WTC11 (cell line): Measurements from ENCODE around the gene ACTN1. TPM values are rescaled to one million over a fixed set of nuclear protein-coding genes. Genes with fewer than 3 reads are reported as not detected.

Experiments used
- ATAC-seq: fragments of 200-7000 bp; cut with Tn5 transposase; 2 replicates; pipeline ENCODE4 v1.10.0; 2021; ENCODE audit warnings: mild to moderate bottlenecking, moderate library complexity
- CTCF ChIA-PET: fragments of 300-600 bp; sonication (Branson Sonifier 250); formaldehyde crosslinking; loops from one replicate; lab custom pipeline; 2021; ENCODE audit warnings: antibody characterized with exemption; lab: Charles Lee
- POLR2A ChIA-PET: fragments of 350-600 bp; sonication (Branson Sonifier 250); formaldehyde crosslinking; loops from one replicate; lab custom pipeline; 2021; ENCODE audit warnings: antibody characterized with exemption; lab: Charles Lee
- DNase-seq: peaks from one replicate; pipeline ENCODE4 v3.0.0; 2021; ENCODE audit warnings: low spot score
- H3K27ac Mint-ChIP-seq: 2 replicates; pipeline ENCODE4 v1.8.0; 2021; ENCODE audit warnings: mixed read lengths
- H3K27me3 Mint-ChIP-seq: 2 replicates; pipeline ENCODE4 v1.8.0; 2021; ENCODE audit warnings: low read depth, mild to moderate bottlenecking, moderate library complexity, mixed read lengths
- H3K36me3 Mint-ChIP-seq: 2 replicates; pipeline ENCODE4 v1.8.0; 2021; ENCODE audit warnings: mixed read lengths
- H3K4me1 Mint-ChIP-seq: 2 replicates; pipeline ENCODE4 v1.8.0; 2022; ENCODE audit warnings: mixed read lengths
- H3K4me3 Mint-ChIP-seq: 2 replicates; pipeline ENCODE4 v1.8.0; 2021; ENCODE audit warnings: mild to moderate bottlenecking, moderate library complexity, mixed read lengths
- H3K9me3 Mint-ChIP-seq: 2 replicates; pipeline ENCODE4 v1.8.0; 2021; ENCODE audit warnings: mixed read lengths
- CREB1 ChIP-seq: sonication (generic); formaldehyde crosslinking; IDR thresholded peaks from 2 replicates; pipeline ENCODE4 v1.8.0; 2023; ENCODE audit warnings: mild to moderate bottlenecking, missing genetic modification reagents
- ETV6 ChIP-seq: sonication (generic); formaldehyde crosslinking; IDR thresholded peaks from 2 replicates; pipeline ENCODE4 v1.8.1; 2022; ENCODE audit warnings: mild to moderate bottlenecking, missing genetic modification reagents
- KAT7 ChIP-seq: sonication (generic); formaldehyde crosslinking; IDR thresholded peaks from 2 replicates; pipeline ENCODE4 v1.8.1; 2023; ENCODE audit warnings: missing genetic modification reagents, mild to moderate bottlenecking, borderline replicate concordance
- MYBL2 ChIP-seq: sonication (generic); formaldehyde crosslinking; IDR thresholded peaks from 2 replicates; pipeline ENCODE4 v1.8.1; 2023; ENCODE audit warnings: mild to moderate bottlenecking, moderate library complexity, missing genetic modification reagents
- TCF7 ChIP-seq: sonication (generic); formaldehyde crosslinking; IDR thresholded peaks from 2 replicates; pipeline ENCODE4 v1.8.0; 2022; ENCODE audit warnings: mild to moderate bottlenecking, low read depth, missing genetic modification reagents, moderate library complexity
- ZNF138 ChIP-seq: sonication (generic); formaldehyde crosslinking; conservative IDR thresholded peaks from 2 replicates; pipeline ENCODE4 v1.8.1; 2022; ENCODE audit warnings: mild to moderate bottlenecking, moderate library complexity, missing genetic modification reagents
- ZNF232 ChIP-seq: sonication (generic); formaldehyde crosslinking; IDR thresholded peaks from 2 replicates; pipeline ENCODE4 v1.8.0; 2022; ENCODE audit warnings: mild to moderate bottlenecking, missing genetic modification reagents
- ZNF317 ChIP-seq: sonication (generic); formaldehyde crosslinking; IDR thresholded peaks from 2 replicates; pipeline ENCODE4 v1.8.1; 2023; ENCODE audit warnings: low read depth, mild to moderate bottlenecking, moderate library complexity, missing genetic modification reagents, borderline replicate concordance
- total RNA-seq: library from RNA; stranded (reverse); gene quantifications from 3 replicates; pipeline ENCODE4 v1.2.3, GENCODE V29; 2021
- TF ChIP-seq, protein P1 (sequence below): fragments of 250-450 bp; sonication (Bioruptor Pico); IDR thresholded peaks from 2 replicates; pipeline ENCODE4 v1.9.0; 2021; ENCODE audit warnings: moderate library complexity, mild to moderate bottlenecking, inconsistent platforms, borderline replicate concordance
- TF ChIP-seq, protein P2 (sequence below): sonication (generic); formaldehyde crosslinking; IDR thresholded peaks from 2 replicates; pipeline ENCODE4 v1.8.1; 2023; ENCODE audit warnings: mild to moderate bottlenecking, missing genetic modification reagents, moderate library complexity
- TF ChIP-seq, protein P3 (sequence below): sonication (generic); formaldehyde crosslinking; IDR thresholded peaks from 2 replicates; pipeline ENCODE4 v1.8.1; 2022; ENCODE audit warnings: missing genetic modification reagents, borderline replicate concordance
- TF ChIP-seq, protein P4 (sequence below): sonication (generic); formaldehyde crosslinking; IDR thresholded peaks from 2 replicates; pipeline ENCODE4 v1.8.0; 2022; ENCODE audit warnings: mild to moderate bottlenecking, missing genetic modification reagents
- TF ChIP-seq, protein P5 (sequence below): sonication (generic); formaldehyde crosslinking; IDR thresholded peaks from 2 replicates; pipeline ENCODE4 v1.8.1; 2022; ENCODE audit warnings: low read depth, mild to moderate bottlenecking, moderate library complexity, missing genetic modification reagents, borderline replicate concordance
- TF ChIP-seq, protein P6 (sequence below): sonication (generic); formaldehyde crosslinking; IDR thresholded peaks from 2 replicates; pipeline ENCODE4 v1.8.1; 2022; ENCODE audit warnings: low read depth, missing genetic modification reagents, borderline replicate concordance

Gene ACTN1
- total RNA-seq, 1 experiment from 2014 or later, result 196 TPM

DNA sequence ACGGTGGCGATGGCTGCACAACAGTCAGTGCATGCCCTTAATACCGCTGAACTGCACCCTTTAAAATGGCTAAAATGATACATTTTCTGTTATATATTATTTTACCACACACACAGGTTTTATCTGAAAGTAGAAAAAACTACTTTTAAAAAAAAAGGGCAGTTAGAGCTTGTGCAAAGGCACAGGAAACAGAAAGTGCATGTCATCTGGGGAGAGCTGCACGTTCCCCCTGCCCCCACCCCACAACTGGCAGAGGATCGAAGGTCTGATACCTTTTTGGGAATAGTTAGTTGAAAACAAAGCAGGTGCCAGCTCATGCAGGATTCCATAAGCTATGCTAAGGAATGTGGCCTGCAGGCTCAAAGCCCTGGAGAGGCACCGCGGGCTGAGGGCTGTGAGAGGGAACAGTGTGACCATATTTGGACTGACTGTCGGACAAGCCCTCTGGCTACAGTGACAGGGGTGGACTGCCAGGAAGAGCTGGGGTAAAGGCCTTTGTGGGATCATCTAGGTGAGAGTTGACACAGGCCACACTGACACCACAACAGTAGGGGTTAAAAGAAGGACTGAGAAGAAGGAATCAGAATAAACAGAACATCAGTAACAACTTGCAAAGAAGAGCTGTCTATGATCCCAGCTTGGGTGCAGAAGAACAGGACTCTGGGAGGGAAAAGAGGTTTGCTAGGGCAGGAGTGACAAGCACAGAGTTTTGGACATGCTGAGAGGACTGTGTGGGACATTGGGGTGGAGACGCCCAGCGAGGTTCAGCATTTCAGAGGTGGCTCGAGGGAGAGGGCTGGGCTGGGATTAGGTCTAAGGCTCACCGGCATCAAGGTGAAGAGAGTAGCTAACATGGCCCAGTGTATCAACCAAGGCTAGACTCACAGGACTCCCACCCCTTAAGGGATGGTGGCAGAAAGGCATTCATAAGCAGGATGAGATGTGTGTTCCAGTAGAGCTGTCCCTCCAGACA lies 54.6 kb downstream of the ACTN1 start:
- Mint-ChIP-seq H3K27me3 (no peaks in the 10 kb centered on the region), H3K4me1 (peaks cover 37% of the 10 kb centered on the region), H3K27ac (peak overlapping the region; percentile 90), H3K4me3 (no peak overlapping the region), H3K9me3 (peaks cover 8% of the 10 kb centered on the region), H3K36me3 (peaks cover 54% of the 10 kb centered on the region)
- POLR2A ChIA-PET, result interaction anchor here (1.1 to 1.4 kb wide), 2 partner anchors 54 to 56 kb away, joined by 3 to 4 read pairs; no protein-coding TSS in a partner anchor
- CTCF ChIA-PET, result interaction anchor here (0.5 to 6.3 kb wide), 5 partner anchors 13 to 81 kb away, joined by 3 to 48 read pairs (median 3); no protein-coding TSS in a partner anchor
- TF ChIP-seq CREB1 (CRISPR knock-in tag) (no peak), ZNF138 (no peak), TCF7 (no peak), ZNF317 (CRISPR knock-in tag) (no peak), ZNF232 (CRISPR knock-in tag) (no peak), ETV6 (no peak), KAT7 (CRISPR knock-in tag) (no peak)
- TF ChIP-seq, protein P1, sequence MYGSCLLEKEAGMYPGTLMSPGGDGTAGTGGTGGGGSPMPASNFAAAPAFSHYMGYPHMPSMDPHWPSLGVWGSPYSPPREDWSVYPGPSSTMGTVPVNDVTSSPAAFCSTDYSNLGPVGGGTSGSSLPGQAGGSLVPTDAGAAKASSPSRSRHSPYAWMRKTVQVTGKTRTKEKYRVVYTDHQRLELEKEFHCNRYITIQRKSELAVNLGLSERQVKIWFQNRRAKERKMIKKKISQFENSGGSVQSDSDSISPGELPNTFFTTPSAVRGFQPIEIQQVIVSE, result no peak
- TF ChIP-seq, protein P2, sequence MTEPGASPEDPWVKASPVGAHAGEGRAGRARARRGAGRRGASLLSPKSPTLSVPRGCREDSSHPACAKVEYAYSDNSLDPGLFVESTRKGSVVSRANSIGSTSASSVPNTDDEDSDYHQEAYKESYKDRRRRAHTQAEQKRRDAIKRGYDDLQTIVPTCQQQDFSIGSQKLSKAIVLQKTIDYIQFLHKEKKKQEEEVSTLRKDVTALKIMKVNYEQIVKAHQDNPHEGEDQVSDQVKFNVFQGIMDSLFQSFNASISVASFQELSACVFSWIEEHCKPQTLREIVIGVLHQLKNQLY (CRISPR knock-in tag), result no peak
- TF ChIP-seq, protein P3, sequence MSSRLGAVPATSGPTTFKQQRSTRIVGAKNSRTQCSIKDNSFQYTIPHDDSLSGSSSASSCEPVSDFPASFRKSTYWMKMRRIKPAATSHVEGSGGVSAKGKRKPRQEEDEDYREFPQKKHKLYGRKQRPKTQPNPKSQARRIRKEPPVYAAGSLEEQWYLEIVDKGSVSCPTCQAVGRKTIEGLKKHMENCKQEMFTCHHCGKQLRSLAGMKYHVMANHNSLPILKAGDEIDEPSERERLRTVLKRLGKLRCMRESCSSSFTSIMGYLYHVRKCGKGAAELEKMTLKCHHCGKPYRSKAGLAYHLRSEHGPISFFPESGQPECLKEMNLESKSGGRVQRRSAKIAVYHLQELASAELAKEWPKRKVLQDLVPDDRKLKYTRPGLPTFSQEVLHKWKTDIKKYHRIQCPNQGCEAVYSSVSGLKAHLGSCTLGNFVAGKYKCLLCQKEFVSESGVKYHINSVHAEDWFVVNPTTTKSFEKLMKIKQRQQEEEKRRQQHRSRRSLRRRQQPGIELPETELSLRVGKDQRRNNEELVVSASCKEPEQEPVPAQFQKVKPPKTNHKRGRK (CRISPR knock-in tag), result no peak
- TF ChIP-seq, protein P4, sequence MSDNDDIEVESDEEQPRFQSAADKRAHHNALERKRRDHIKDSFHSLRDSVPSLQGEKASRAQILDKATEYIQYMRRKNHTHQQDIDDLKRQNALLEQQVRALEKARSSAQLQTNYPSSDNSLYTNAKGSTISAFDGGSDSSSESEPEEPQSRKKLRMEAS (CRISPR knock-in tag), result no peak
- TF ChIP-seq, protein P5, sequence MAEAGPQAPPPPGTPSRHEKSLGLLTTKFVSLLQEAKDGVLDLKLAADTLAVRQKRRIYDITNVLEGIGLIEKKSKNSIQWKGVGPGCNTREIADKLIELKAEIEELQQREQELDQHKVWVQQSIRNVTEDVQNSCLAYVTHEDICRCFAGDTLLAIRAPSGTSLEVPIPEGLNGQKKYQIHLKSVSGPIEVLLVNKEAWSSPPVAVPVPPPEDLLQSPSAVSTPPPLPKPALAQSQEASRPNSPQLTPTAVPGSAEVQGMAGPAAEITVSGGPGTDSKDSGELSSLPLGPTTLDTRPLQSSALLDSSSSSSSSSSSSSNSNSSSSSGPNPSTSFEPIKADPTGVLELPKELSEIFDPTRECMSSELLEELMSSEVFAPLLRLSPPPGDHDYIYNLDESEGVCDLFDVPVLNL (CRISPR knock-in tag), result no peak
- ATAC-seq, result peak; percentile 14; the same call in 1 of the 2 replicates
- DNase-seq, result no peak

DNA sequence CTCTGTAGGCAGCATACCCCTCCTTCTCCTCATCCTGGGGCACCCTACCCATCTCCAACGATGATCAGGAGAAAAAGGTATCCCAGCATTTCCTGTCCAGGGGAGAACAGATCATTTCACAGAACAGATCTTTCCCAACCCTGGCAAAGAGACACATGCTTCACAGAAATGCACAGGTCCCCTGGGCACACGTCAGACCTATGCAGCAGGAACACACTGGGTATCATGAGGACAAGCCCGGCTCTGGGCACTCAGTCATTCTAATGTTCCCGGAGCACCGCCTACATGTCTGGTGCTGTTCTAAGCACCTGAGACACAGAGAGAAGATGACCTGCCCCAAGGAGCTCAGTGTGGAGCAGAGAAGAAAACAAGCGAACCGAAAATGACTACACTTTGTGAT lies 56.2 kb downstream of the ACTN1 start:
- DNase-seq (no peak), ATAC-seq (no peak)
- TF ChIP-seq, protein P3 (CRISPR knock-in tag), result no peak
- TF ChIP-seq, protein P6, sequence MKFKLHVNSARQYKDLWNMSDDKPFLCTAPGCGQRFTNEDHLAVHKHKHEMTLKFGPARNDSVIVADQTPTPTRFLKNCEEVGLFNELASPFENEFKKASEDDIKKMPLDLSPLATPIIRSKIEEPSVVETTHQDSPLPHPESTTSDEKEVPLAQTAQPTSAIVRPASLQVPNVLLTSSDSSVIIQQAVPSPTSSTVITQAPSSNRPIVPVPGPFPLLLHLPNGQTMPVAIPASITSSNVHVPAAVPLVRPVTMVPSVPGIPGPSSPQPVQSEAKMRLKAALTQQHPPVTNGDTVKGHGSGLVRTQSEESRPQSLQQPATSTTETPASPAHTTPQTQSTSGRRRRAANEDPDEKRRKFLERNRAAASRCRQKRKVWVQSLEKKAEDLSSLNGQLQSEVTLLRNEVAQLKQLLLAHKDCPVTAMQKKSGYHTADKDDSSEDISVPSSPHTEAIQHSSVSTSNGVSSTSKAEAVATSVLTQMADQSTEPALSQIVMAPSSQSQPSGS (CRISPR knock-in tag), result no peak
- no peak for TF ChIP-seq MYBL2 (CRISPR knock-in tag)
- Mint-ChIP-seq H3K36me3 (peaks cover 66% of the 10 kb centered on the region), H3K4me3 (no peak overlapping the region), H3K27me3 (no peaks in the 10 kb centered on the region), H3K4me1 (peaks cover 31% of the 10 kb centered on the region), H3K27ac (peak overlapping the region; percentile 64), H3K9me3 (peaks cover 8% of the 10 kb centered on the region)
- CTCF ChIA-PET, result interaction anchor here (2.4 to 6.3 kb wide), 2 partner anchors 10 to 16 kb away, joined by 24 to 48 read pairs; no protein-coding TSS in a partner anchor
- POLR2A ChIA-PET, result interaction anchor here (1.1 kb wide), 1 partner anchor 17 kb away, joined by 4 read pairs; no protein-coding TSS in a partner anchor
